ENCODE measurements around the gene ATP5F1E.

DNA sequence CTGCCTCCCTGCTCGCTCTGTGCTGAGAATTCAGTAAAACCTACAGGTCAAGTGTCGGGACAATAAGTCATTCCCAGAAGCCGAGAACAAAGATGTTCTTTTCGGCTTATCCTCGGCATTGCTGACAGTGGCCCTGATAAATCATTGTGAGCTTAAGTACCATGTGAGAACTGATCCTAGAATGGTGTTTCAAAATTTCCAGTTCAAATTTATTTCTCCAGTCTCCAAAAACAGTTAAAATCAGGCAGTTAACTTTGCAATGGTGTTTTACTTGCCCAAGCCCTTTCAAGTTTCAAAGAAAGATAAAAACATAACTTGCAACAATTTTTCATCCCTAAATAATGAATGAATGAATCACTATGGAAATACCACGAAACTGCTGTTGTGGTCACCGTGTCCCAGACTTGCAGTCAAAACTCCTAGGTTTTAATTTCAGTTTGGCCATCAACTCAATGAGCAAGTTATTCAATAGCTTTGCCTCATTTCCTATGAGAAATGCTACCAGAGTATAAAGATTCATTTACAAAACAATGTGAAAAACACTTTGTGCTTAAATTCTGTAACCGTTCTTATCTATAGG is 4.3 kb downstream of the ATP5F1E start:
- TF ChIP-seq SP1 (IDR thresholded peaks at IDR 0.05) (no peak), SUZ12 (IDR thresholded peaks at IDR 0.05) (no peak), FOXM1 (IDR thresholded peaks at IDR 0.05; ENCODE audit: borderline replicate concordance) (no peak), FOXA1 (IDR thresholded peaks at IDR 0.05) (no peak), HDGF (IDR thresholded peaks at IDR 0.05; ENCODE audit: borderline replicate concordance) (no peak), BHLHE40 (IDR thresholded peaks at IDR 0.05; ENCODE audit: borderline replicate concordance) (no peak), ELF4 (IDR thresholded peaks at IDR 0.05) (no peak), ZNF384 (IDR thresholded peaks at IDR 0.05) (no peak), ARNT (IDR thresholded peaks at IDR 0.05) (no peak), PKNOX1 (IDR thresholded peaks at IDR 0.05) (no peak), FOXK2 (IDR thresholded peaks at IDR 0.05) (no peak), TARDBP (IDR thresholded peaks at IDR 0.05) (no peak)

Data from HEK293T (cell line).